IMR-90 (cell line): ENCODE results near the gene WDR53. TPM values are rescaled to one million over a fixed set of nuclear protein-coding genes. Genes with fewer than 3 reads are reported as not detected.

Experiments used
- ATAC-seq: fragments of 200-7000 bp; cut with Tn5 transposase; 2 replicates; pipeline ENCODE4 v1.9.1; 2020; ENCODE audit warnings: low read depth, mild to moderate bottlenecking, moderate library complexity
- BruUV-seq: library from RNA; stranded (reverse); fragments of 400-500 nt; replicated peaks from 2 replicates; lab custom pipeline; 2021; lab: Mats Ljungman, UMichigan
- CTCF ChIA-PET: fragments of 300-600 bp; formaldehyde crosslinking; extraction: SDS; loops from one replicate; lab custom pipeline; 2021; ENCODE audit warnings: antibody characterized with exemption; lab: Yijun Ruan, JAX
- POLR2A ChIA-PET: fragments of 300-600 bp; sonication (Branson Sonifier 250); formaldehyde crosslinking; loops from one replicate; lab custom pipeline; 2022; ENCODE audit warnings: antibody characterized with exemption; ENCODE audit not compliant: unreplicated experiment; lab: Charles Lee
- DNase-seq: peaks from one replicate; pipeline ENCODE4 v3.0.0; 2013
- H2AFZ ChIP-seq: replicated peaks from 2 replicates; pipeline ENCODE3; 2013; ENCODE audit warnings: low read length, mild to moderate bottlenecking; ENCODE audit not compliant: poor library complexity
- H2AK5ac ChIP-seq: 2 replicates; pipeline ENCODE4 v1.6.1; 2013; ENCODE audit warnings: low read depth, low read length, inconsistent platforms
- H2AK9ac ChIP-seq: replicated peaks from 2 replicates; pipeline ENCODE3; 2013; ENCODE audit warnings: mild to moderate bottlenecking, low read depth, low read length, moderate library complexity; ENCODE audit not compliant: poor library complexity
- H2BK120ac ChIP-seq: 2 replicates; pipeline ENCODE4 v1.6.1; 2013; ENCODE audit warnings: low read depth, low read length, inconsistent platforms
- H2BK15ac ChIP-seq: 3 replicates; pipeline ENCODE4 v1.6.1; 2013; ENCODE audit warnings: low read depth, low read length, inconsistent platforms
- H2BK20ac ChIP-seq: 2 replicates; pipeline ENCODE4 v1.6.1; 2013; ENCODE audit warnings: low read depth, mild to moderate bottlenecking, inconsistent platforms, low read length, moderate library complexity
- H2BK5ac ChIP-seq: 2 replicates; pipeline ENCODE4 v1.6.1; 2013; ENCODE audit warnings: mild to moderate bottlenecking, low read depth, low read length, inconsistent platforms; ENCODE audit not compliant: poor library complexity, severe bottlenecking
- H3K14ac ChIP-seq: replicated peaks from 2 replicates; pipeline ENCODE4 v1.6.1; 2013; ENCODE audit warnings: low read depth, low read length, inconsistent platforms
- H3K18ac ChIP-seq: 2 replicates; pipeline ENCODE4 v1.6.1; 2013; ENCODE audit warnings: low read depth, low read length, control low read depth
- H3K23ac ChIP-seq: 2 replicates; pipeline ENCODE4 v1.6.1; 2013; ENCODE audit warnings: low read depth, low read length, inconsistent platforms
- H3K27ac ChIP-seq: 2 replicates; pipeline ENCODE4 v1.5.1; 2013; ENCODE audit warnings: mild to moderate bottlenecking, control low read depth, low read length; ENCODE audit not compliant: insufficient read depth
- H3K27me3 ChIP-seq: 2 replicates; pipeline ENCODE4 v1.6.1; 2013; ENCODE audit warnings: low read length; ENCODE audit not compliant: control insufficient read depth, insufficient read depth
- H3K36me3 ChIP-seq: 2 replicates; pipeline ENCODE4 v1.6.1; 2013; ENCODE audit warnings: low read length, mixed read lengths; ENCODE audit not compliant: control insufficient read depth, insufficient read depth
- H3K4ac ChIP-seq: 2 replicates; pipeline ENCODE4 v1.6.1; 2013; ENCODE audit warnings: low read depth, low read length, inconsistent platforms
- H3K4me1 ChIP-seq: 2 replicates; pipeline ENCODE4 v1.6.1; 2013; ENCODE audit warnings: low read length, mixed read lengths; ENCODE audit not compliant: control insufficient read depth, insufficient read depth
- H3K4me2 ChIP-seq: 2 replicates; pipeline ENCODE4 v1.6.1; 2013; ENCODE audit warnings: low read depth, mild to moderate bottlenecking, control low read depth, low read length, moderate library complexity
- H3K4me3 ChIP-seq: 2 replicates; pipeline ENCODE4 v1.5.1; 2013; ENCODE audit warnings: low read depth, mild to moderate bottlenecking, control low read depth, low read length, moderate library complexity; ENCODE audit not compliant: insufficient read depth
- H3K56ac ChIP-seq: 2 replicates; pipeline ENCODE4 v1.6.1; 2013; ENCODE audit warnings: low read length, inconsistent platforms; ENCODE audit not compliant: insufficient read depth; ENCODE audit errors: extremely low read depth
- H3K79me1 ChIP-seq, 2 experiments: 2 replicates each; pipeline ENCODE4 v1.6.1; 2013; ENCODE audit warnings: low read length in 2 of 2, inconsistent platforms in 1 of 2, low read depth in 1 of 2
- H3K9ac ChIP-seq: 2 replicates; pipeline ENCODE4 v1.6.1; 2013; ENCODE audit warnings: low read depth, low read length, control low read depth
- H3K9me1 ChIP-seq: 2 replicates; pipeline ENCODE4 v1.6.1; 2013; ENCODE audit warnings: low read length, inconsistent platforms; ENCODE audit not compliant: insufficient read depth
- H3K9me3 ChIP-seq: 2 replicates; pipeline ENCODE4 v1.6.1; 2013; ENCODE audit warnings: low read length; ENCODE audit not compliant: control insufficient read depth, insufficient read depth
- H4K20me1 ChIP-seq: 2 replicates; pipeline ENCODE4 v1.6.1; 2013; ENCODE audit warnings: low read length, inconsistent platforms; ENCODE audit not compliant: insufficient read depth
- H4K5ac ChIP-seq: 2 replicates; pipeline ENCODE4 v1.6.1; 2013; ENCODE audit warnings: mild to moderate bottlenecking, low read depth, low read length, control low read depth
- H4K8ac ChIP-seq, 2 experiments: 2 replicates each; pipeline ENCODE4 v1.6.1; 2013; ENCODE audit warnings: low read depth in 2 of 2, low read length in 2 of 2, control low read depth in 1 of 2, inconsistent platforms in 1 of 2
- H4K91ac ChIP-seq: 2 replicates; pipeline ENCODE4 v1.6.1; 2013; ENCODE audit warnings: low read depth, low read length, inconsistent platforms; ENCODE audit not compliant: insufficient read depth
- BHLHE40 ChIP-seq: fragments of 150-350 bp; IDR thresholded peaks from 2 replicates; pipeline ENCODE4 v1.6.1; 2016; ENCODE audit warnings: mild to moderate bottlenecking, low read depth, low read length
- CEBPB ChIP-seq: IDR thresholded peaks from 2 replicates; pipeline ENCODE4 v1.6.1; 2012; ENCODE audit warnings: low read depth, low read length, improper control_type of control experiment
- MAZ ChIP-seq: IDR thresholded peaks from 2 replicates; pipeline ENCODE4 v1.6.1; 2012; ENCODE audit warnings: low read depth, mild to moderate bottlenecking, low read length, improper control_type of control experiment, moderate library complexity, borderline replicate concordance
- POLR2A ChIP-seq: IDR thresholded peaks from 2 replicates; pipeline ENCODE4 v1.6.1; 2012; ENCODE audit warnings: mild to moderate bottlenecking, low read depth, low read length
- RAD21 ChIP-seq: IDR thresholded peaks from 2 replicates; pipeline ENCODE4 v1.6.1; 2012; ENCODE audit warnings: low read length, improper control_type of control experiment
- RCOR1 ChIP-seq: IDR thresholded peaks from 2 replicates; pipeline ENCODE4 v1.6.1; 2012; ENCODE audit warnings: mild to moderate bottlenecking, low read length, improper control_type of control experiment; ENCODE audit not compliant: insufficient replicate concordance
- WGBS, 2 experiments: methylation state at CpG; one replicate each; pipeline versions ENCODE4 v1.1.5 to v1.1.7; 2013; ENCODE audit warnings: missing lambda C conversion rate in 2 of 2; ENCODE audit not compliant: insufficient read length in 1 of 2; ENCODE audit errors: extremely low coverage in 2 of 2; 5-methylcytosine and 5-hydroxymethylcytosine counted together
- dilution Hi-C: fragments of 300-500 bp; cut with HindIII; formaldehyde crosslinking; loops from one replicate; pipeline ENCODE4 v1.14.3; 2018; ENCODE audit warnings: low sequenced_read_pairs; ENCODE audit not compliant: unreplicated experiment
- in situ Hi-C: fragments of 300-500 bp; cut with MboI; formaldehyde crosslinking; loops from 3 replicates; pipeline ENCODE4 v1.14.3; 2019; ENCODE audit warnings: low sequenced_read_pairs, inconsistent platforms, mixed read lengths
- intact Hi-C: fragments of 100-400 bp; cut with micrococcal nuclease; formaldehyde crosslinking; loops from 2 replicates; pipeline ENCODE4 v1.10.0; 2022
- polyA plus RNA-seq, 3 experiments: library from polyadenylated mRNA; depleted of rRNA; stranded (reverse); fragments of >200 nt; gene quantifications; 2 replicates each; pipeline ENCODE4 v1.2.3, GENCODE V29; 2012; ENCODE audit warnings: low replicate concordance in 1 of 3
- total RNA-seq: library from RNA; depleted of rRNA; stranded (reverse); fragments of >200 nt; gene quantifications from 2 replicates; pipeline ENCODE4 v1.2.3, GENCODE V29; 2012
- TF ChIP-seq, protein P1 (sequence below): fragments of 150-350 bp; IDR thresholded peaks from 2 replicates; pipeline ENCODE4 v1.6.1; 2016; ENCODE audit warnings: low read depth, mild to moderate bottlenecking, low read length, moderate library complexity, borderline replicate concordance

The WDR53 gene
- total and polyA plus RNA-seq, 2 of the 4 experiments (the other 2 are of a cell fraction), result 5.7 to 5.9 TPM

GRCh38 chr3:196611761-196612483, 43.6 kb upstream of the WDR53 start:
- Histone ChIP-seq H3K9ac (no peak overlapping the region), H3K4me2 (no peak overlapping the region), H4K8ac (no peak overlapping the region), H3K27me3 (no peaks in the 10 kb centered on the region), H2AFZ (peak overlapping the region; percentile 59), H3K36me3 (no peaks in the 10 kb centered on the region), H3K79me1 (no peaks in the 10 kb centered on the region), H3K23ac (no peak overlapping the region), H3K9me3 (no peaks in the 10 kb centered on the region), H2BK20ac (no peak overlapping the region), H3K27ac (no peak overlapping the region), H4K91ac (no peak overlapping the region), H2AK9ac (no peak overlapping the region), H4K20me1 (no peaks in the 10 kb centered on the region), H2AK5ac (no peak overlapping the region), H3K4ac (no peak overlapping the region), H4K5ac (no peak overlapping the region), H3K9me1 (no peaks in the 10 kb centered on the region), H2BK5ac (no peak overlapping the region), H3K4me3 (no peak overlapping the region), H3K14ac (no peak overlapping the region), H2BK15ac (no peak overlapping the region), H2BK120ac (no peak overlapping the region), H3K4me1 (no peaks in the 10 kb centered on the region), H3K56ac (no peak overlapping the region), H3K18ac (no peak overlapping the region)
- 83% methylated on average over 1 of the region's 10 CpGs; no CpG with 5 or more reads in 1 of the 2 experiments for WGBS, 2 experiments
- no TSS peak for BruUV-seq
- TF ChIP-seq RAD21 (no peak), POLR2A (no peak), BHLHE40 (no peak), RCOR1 (no peak), MAZ (no peak), CEBPB (no peak)
- TF ChIP-seq, protein P1, sequence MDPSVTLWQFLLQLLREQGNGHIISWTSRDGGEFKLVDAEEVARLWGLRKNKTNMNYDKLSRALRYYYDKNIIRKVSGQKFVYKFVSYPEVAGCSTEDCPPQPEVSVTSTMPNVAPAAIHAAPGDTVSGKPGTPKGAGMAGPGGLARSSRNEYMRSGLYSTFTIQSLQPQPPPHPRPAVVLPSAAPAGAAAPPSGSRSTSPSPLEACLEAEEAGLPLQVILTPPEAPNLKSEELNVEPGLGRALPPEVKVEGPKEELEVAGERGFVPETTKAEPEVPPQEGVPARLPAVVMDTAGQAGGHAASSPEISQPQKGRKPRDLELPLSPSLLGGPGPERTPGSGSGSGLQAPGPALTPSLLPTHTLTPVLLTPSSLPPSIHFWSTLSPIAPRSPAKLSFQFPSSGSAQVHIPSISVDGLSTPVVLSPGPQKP, result no peak
- no peak for ATAC-seq
- dilution Hi-C loops, result no loop called here
- intact Hi-C loops, result no loop called here
- in situ Hi-C loops, result loop anchor here (25.0 kb wide), 1 partner anchor 350 kb away; the partner anchor contains the start of gene PIGZ
- no peak for DNase-seq
- ChIA-PET CTCF (no interaction called here), POLR2A (no interaction called here)
